ENCODE data around the gene TNFRSF1B. TPM values are rescaled to one million over a fixed set of nuclear protein-coding genes. Genes with fewer than 3 reads are reported as not detected.
A peak's percentile ranks its signal among the peaks of the same experiment; 100 is the strongest.

Gene TNFRSF1B
- total RNA-seq, 1 donor from 2014 or later: 3.1 TPM

GRCh38 chr1:12176298-12177118 is 9.7 kb downstream of the TNFRSF1B start:
- no peak for DNase-seq

DNA sequence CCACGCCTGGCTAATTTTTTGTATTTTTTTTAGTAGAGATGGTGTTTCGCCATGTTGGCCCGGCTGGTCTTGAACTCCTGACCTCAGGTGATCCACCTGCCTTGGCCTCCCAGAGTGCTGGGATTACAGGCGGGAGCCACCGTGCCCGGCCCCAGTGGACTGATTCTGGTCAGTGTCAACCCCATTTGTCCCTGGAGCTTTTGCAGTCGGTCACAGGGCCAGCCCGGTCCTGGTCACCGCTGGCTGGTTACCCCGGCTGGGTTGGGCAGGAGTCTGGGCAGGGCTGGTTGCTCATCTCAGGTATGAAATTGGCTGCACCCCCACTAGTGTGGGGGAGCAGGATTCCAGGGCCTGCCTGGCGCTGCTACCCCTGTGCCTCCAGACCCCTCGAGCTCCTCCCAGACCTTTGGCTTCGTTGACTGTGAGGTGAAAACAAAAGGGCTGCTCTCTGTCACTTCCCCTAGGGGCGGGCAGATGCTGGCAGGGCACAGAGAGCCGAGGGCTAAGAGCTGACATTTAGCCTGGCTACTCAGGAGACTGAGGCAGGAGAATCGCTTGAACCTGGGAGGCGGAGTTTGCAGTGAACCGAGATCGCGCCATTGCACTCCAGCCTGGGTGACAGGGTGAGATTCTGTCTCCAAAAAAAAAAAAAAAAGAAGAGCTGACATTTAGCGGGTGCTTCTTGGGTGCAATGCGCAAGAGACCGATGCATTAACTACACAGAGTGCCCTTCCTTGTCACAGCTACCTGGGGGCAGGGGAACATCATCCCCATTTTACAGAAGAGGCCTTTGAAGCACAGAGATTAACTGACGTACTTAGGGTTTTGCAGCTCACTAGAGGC is 10.6 kb downstream of the TNFRSF1B start:
- no peak for DNase-seq

- no peak for DNase-seq
Measured at GRCh38 chr1:12177999-12178441, 11.2 kb downstream of the TNFRSF1B start.

DNA sequence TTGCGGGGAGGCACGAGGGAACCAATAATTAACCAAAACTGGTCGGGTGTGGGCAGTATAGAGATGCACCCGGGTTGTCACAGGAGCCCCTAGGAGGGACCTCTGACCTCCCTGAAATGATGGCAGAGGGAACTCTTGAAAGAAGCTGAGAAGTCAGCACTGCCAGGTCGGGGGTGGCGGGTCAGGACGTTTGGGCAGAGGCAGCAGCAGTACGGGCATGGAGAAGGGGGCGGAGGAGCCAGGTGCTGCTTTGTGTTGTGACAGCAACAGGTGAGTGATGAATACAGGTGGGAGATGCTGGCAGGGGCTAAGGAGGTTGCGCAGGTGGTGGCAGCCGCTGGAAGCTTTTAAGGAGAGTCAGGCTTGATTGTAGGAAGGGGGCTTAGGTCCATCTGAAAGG is 11.7 kb downstream of the TNFRSF1B start:
- no peak for DNase-seq

DNA sequence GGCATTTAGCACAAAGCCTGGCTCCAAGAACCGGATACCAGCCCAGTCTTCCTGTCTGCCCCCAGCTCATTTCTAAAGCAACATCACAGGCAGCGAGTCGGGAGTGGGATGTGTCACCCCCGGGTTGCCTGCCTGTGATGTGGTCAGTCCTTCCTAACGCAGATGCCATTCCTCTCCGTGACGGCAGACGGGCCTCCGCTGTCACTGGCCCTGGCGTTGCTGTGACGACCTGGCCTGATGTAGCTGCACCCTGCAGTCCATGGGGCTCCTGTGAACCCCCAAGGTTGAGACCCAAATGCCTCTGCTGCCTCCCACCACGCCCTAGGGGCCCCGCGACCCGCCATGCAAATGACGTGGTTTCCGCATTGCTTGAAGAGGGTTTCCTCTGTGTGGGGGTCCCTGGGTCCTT is 12.3 kb downstream of the TNFRSF1B start:
- DNase-seq: no peak

DNA sequence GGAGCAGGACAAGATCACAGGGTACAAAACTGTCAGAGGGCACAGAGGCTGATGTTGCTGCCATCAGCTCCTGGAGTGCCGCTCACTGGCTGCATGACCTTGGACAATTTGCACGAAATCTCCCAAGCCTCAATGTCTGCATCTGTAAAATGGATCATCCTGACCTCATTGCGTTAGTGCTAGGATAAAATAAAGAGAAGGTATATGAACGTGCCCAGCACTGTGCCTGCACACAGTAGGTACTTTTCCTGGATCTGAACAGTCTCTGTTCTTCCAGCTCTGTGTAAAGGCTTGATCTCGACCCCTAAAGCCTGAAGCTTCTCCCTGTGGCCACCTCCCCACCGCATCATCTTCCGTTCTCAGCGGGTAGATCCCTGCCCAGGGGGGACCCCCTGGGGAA is 12.9 kb downstream of the TNFRSF1B start:
- DNase-seq: no peak

- no peak for DNase-seq
Measured at GRCh38 chr1:12180315-12180714, 13.5 kb downstream of the TNFRSF1B start.

DNA sequence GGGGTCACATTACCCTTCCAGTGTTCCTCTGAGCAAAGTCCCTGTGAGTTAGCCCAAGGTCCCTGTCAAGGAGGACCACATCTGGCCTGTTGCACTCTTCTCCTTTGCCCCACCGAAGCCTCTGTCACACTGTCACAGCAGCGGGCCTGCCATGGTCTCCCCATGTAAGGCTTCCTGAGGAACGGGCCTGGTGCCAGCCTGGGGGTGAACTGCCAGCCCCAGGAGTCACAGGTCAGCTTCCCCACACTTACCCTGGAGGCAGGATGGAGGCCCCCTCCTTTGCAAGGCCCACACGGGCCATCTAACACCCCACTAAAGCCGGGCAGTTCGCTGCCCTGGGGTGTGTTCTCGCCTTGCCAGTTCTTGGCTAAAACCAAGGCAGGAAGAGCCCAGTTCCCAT is 14.1 kb downstream of the TNFRSF1B start:
- no peak for DNase-seq

DNA sequence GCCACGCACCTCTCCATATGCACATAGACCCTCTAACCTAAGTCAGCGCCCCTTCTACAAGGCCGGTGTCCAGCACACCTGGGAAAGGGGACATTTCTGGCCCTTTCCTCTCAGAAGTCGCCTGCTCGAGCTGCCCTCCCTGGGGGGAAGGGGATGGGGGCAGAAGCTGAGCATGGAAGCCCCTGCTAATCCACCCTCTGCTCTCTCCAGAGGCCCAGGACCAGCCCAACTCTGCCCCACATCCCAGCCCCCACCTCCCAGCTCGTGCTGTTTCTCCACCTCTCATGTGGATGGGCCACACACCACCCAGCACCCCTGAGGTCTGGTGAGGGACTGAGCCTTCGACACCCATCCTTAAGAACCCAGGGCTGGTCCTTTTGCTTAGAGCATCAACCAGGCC is 14.8 kb downstream of the TNFRSF1B start:
- no peak for DNase-seq

GRCh38 chr1:12182410-12182984 is 15.7 kb downstream of the TNFRSF1B start:
- DNase-seq: no peak

GRCh38 chr1:12183095-12183794 is 16.5 kb downstream of the TNFRSF1B start:
- DNase-seq: no peak

DNA sequence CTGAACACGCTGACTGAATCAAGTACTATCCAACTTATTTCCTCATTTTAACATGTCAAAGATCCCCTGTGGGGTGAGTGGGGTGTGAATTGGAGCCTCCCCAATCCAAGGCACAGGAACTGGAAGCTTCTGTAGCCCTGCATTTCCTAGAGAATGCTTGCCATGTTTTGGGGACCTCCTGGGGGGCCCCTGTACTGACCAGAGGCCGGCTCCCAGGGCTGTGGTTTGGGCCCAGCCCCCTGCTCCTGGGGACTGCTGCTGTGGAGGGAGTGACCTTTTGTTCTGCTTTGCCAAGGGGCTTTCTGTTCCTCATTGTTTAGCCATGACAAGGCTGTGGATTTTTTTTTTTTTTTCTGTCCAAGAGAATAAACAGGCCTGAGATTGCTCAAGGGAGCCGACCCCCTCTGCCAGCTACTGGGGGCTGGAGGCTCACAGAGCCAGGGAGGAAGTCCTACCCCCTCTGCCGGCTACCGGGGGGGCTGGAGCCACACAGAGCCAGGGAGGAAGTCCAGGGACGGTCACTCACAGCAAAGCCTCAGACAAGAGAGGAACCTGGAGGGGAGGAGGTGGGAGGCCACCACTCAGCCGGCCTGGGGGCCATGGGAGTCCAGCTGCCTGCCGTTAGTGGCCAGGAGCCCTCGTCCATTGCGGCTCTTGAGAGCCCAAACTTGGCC is 17.4 kb downstream of the TNFRSF1B start:
- peak; percentile 15 for DNase-seq

- no peak for DNase-seq
Measured at GRCh38 chr1:12185036-12185917, 18.5 kb downstream of the TNFRSF1B start.

GRCh38 chr1:12185918-12186678 is 19.3 kb downstream of the TNFRSF1B start:
- DNase-seq: no peak

GRCh38 chr1:12186679-12186985 is 19.8 kb downstream of the TNFRSF1B start:
- no peak for DNase-seq

DNA sequence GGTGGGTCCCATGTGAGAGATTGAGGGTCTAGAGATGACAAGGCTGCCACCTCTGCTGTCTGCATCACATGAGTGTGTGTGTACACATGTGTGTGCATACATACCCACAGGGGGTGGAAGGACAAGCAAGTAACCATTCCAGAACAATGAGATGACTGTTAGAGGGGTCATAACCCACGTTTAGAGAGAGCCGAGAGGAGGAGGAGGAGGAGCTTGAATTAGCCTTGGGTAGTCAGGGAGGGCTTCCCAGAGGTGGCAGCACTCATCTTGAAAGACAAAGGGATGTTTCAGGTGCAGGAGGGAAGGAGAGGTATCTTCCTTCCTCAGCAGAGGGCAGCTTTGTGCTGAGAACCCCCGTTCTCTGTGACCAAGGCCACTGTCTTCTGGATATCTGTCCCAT is 21.3 kb downstream of the TNFRSF1B start:
- no peak for DNase-seq

GRCh38 chr1:12188657-12189327 is 22.0 kb downstream of the TNFRSF1B start:
- DNase-seq: no peak

- DNase-seq: no peak
Measured at GRCh38 chr1:12189328-12189682, 22.5 kb downstream of the TNFRSF1B start.

GRCh38 chr1:12191242-12192032 is 24.6 kb downstream of the TNFRSF1B start:
- no peak for DNase-seq

Data from occipital lobe (tissue), 2 donors.